Hepatocyte (in vitro differentiated cells): Measurements from ENCODE around the gene KCNQ5.

Source experiments
- EZH2 ChIP-seq: fragments of 200-600 bp; sonication (generic); IDR thresholded peaks from 2 replicates; pipeline ENCODE4 v1.6.1; 2016; ENCODE audit warnings: antibody characterized with exemption, mild to moderate bottlenecking, borderline replicate concordance
- EZH2phosphoT487 ChIP-seq: fragments of 200-600 bp; sonication (generic); IDR thresholded peaks from one replicate; pipeline ENCODE4 v1.6.1; 2018; ENCODE audit warnings: antibody characterized with exemption, mild to moderate bottlenecking, low read depth, moderate library complexity; ENCODE audit not compliant: unreplicated experiment, severe bottlenecking
- TF ChIP-seq, protein P1 (sequence below): fragments of 200-600 bp; sonication (generic); IDR thresholded peaks from 2 replicates; pipeline ENCODE4 v1.5.1; 2016; ENCODE audit warnings: antibody characterized with exemption, mild to moderate bottlenecking; ENCODE audit not compliant: poor library complexity

DNA sequence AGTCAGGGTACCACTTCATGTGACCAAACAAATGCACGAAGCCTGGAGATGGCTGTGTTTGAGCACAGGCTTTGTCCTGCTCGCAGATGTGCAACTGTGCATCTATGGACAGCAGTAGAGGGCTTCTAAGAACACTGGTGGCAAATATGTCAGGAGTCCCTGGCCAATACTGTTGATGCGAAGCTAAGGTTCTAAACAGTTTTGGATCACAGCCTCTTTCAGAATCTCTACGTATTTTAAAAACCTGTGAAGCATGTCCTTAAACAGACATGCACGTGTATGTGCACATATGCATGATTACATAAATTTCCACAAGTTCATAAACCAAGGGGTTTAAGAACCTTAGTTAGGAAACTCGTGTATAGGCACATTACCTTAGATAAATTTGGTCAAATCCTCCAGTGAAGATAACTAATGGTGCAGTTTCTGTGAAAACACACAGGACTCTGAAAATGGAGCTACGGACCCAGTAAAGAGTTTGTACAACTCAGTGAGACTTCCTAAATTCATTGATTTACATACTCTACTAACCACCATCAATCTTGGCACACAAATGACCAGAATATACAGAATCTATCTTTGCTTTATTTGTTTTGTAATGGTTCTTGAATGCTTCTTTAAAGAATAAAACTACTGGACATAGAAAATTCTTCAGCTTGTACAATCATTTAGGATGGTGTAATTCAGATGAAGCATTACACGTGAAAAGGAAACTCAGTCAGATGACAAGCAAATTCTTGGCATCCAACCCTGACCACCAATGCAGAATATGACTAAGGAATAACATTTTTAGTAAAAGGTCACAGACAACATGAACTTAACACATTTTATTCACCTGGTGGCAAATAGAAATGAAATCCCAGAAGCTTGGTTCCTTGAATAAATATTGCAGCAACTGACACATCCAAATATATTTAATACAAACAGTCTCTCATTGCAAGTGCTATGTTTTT, 27.4 kb downstream of the KCNQ5 start:
- TF ChIP-seq, protein P1, sequence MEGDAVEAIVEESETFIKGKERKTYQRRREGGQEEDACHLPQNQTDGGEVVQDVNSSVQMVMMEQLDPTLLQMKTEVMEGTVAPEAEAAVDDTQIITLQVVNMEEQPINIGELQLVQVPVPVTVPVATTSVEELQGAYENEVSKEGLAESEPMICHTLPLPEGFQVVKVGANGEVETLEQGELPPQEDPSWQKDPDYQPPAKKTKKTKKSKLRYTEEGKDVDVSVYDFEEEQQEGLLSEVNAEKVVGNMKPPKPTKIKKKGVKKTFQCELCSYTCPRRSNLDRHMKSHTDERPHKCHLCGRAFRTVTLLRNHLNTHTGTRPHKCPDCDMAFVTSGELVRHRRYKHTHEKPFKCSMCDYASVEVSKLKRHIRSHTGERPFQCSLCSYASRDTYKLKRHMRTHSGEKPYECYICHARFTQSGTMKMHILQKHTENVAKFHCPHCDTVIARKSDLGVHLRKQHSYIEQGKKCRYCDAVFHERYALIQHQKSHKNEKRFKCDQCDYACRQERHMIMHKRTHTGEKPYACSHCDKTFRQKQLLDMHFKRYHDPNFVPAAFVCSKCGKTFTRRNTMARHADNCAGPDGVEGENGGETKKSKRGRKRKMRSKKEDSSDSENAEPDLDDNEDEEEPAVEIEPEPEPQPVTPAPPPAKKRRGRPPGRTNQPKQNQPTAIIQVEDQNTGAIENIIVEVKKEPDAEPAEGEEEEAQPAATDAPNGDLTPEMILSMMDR = no peak
- TF ChIP-seq EZH2 (no peak), EZH2phosphoT487 (no peak)
